ENCODE measurements around the gene VTN.

VTN gene

GRCh38 chr17:28326114-28326513 is 44.0 kb downstream of the VTN start (continued):
- TF ChIP-seq PATZ1 (CRISPR knock-in tag; IDR thresholded peaks at IDR 0.05; ENCODE audit: borderline replicate concordance), result no peak
- no peak for TF ChIP-seq BACH2 (CRISPR knock-in tag; IDR thresholded peaks at IDR 0.05; ENCODE audit: borderline replicate concordance)
- no peak for TF ChIP-seq GLIS3 (CRISPR knock-in tag; IDR thresholded peaks at IDR 0.05)
- TF ChIP-seq ESRRG (CRISPR knock-in tag; IDR thresholded peaks at IDR 0.05), result no peak
- TF ChIP-seq SNAI2 (CRISPR knock-in tag; IDR thresholded peaks at IDR 0.05), result no peak
- TF ChIP-seq, protein P1, sequence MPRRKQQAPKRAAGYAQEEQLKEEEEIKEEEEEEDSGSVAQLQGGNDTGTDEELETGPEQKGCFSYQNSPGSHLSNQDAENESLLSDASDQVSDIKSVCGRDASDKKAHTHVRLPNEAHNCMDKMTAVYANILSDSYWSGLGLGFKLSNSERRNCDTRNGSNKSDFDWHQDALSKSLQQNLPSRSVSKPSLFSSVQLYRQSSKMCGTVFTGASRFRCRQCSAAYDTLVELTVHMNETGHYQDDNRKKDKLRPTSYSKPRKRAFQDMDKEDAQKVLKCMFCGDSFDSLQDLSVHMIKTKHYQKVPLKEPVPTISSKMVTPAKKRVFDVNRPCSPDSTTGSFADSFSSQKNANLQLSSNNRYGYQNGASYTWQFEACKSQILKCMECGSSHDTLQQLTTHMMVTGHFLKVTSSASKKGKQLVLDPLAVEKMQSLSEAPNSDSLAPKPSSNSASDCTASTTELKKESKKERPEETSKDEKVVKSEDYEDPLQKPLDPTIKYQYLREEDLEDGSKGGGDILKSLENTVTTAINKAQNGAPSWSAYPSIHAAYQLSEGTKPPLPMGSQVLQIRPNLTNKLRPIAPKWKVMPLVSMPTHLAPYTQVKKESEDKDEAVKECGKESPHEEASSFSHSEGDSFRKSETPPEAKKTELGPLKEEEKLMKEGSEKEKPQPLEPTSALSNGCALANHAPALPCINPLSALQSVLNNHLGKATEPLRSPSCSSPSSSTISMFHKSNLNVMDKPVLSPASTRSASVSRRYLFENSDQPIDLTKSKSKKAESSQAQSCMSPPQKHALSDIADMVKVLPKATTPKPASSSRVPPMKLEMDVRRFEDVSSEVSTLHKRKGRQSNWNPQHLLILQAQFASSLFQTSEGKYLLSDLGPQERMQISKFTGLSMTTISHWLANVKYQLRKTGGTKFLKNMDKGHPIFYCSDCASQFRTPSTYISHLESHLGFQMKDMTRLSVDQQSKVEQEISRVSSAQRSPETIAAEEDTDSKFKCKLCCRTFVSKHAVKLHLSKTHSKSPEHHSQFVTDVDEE (CRISPR knock-in tag; IDR thresholded peaks at IDR 0.05), result no peak

GRCh38 chr17:28325211-28325610 is 44.9 kb downstream of the VTN start:
- no peak for TF ChIP-seq ZFP30 (CRISPR knock-in tag; IDR thresholded peaks at IDR 0.05)
- TF ChIP-seq RARB (CRISPR knock-in tag; IDR thresholded peaks at IDR 0.05), result no peak
- no peak for TF ChIP-seq PPARA (CRISPR knock-in tag; IDR thresholded peaks at IDR 0.05; ENCODE audit: borderline replicate concordance)
- TF ChIP-seq ARNTL (CRISPR knock-in tag; IDR thresholded peaks at IDR 0.05; ENCODE audit: borderline replicate concordance, low read depth), result no peak
- TF ChIP-seq, protein P1 (CRISPR knock-in tag; IDR thresholded peaks at IDR 0.05), result no peak
- TF ChIP-seq, protein P2, sequence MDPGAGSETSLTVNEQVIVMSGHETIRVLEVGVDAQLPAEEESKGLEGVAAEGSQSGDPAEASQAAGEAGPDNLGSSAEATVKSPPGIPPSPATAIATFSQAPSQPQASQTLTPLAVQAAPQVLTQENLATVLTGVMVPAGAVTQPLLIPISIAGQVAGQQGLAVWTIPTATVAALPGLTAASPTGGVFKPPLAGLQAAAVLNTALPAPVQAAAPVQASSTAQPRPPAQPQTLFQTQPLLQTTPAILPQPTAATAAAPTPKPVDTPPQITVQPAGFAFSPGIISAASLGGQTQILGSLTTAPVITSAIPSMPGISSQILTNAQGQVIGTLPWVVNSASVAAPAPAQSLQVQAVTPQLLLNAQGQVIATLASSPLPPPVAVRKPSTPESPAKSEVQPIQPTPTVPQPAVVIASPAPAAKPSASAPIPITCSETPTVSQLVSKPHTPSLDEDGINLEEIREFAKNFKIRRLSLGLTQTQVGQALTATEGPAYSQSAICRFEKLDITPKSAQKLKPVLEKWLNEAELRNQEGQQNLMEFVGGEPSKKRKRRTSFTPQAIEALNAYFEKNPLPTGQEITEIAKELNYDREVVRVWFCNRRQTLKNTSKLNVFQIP (CRISPR knock-in tag; IDR thresholded peaks at IDR 0.05; ENCODE audit: borderline replicate concordance, low read depth), result no peak
- ATAC-seq, result no peak

GRCh38 chr17:28324781-28325180 is 45.3 kb downstream of the VTN start:
- TF ChIP-seq ZNF70 (CRISPR knock-in tag; IDR thresholded peaks at IDR 0.05) (no peak), RARB (CRISPR knock-in tag; IDR thresholded peaks at IDR 0.05) (no peak), PATZ1 (CRISPR knock-in tag; IDR thresholded peaks at IDR 0.05; ENCODE audit: borderline replicate concordance) (no peak), ISL1 (CRISPR knock-in tag; IDR thresholded peaks at IDR 0.05) (no peak), TOX (CRISPR knock-in tag; IDR thresholded peaks at IDR 0.05; ENCODE audit: borderline replicate concordance) (no peak), PPARA (CRISPR knock-in tag; IDR thresholded peaks at IDR 0.05; ENCODE audit: borderline replicate concordance) (no peak), ZNF8 (CRISPR knock-in tag; IDR thresholded peaks at IDR 0.05) (no peak), ESRRG (CRISPR knock-in tag; IDR thresholded peaks at IDR 0.05) (no peak), GLIS3 (CRISPR knock-in tag; IDR thresholded peaks at IDR 0.05) (no peak)
- TF ChIP-seq, protein P3, sequence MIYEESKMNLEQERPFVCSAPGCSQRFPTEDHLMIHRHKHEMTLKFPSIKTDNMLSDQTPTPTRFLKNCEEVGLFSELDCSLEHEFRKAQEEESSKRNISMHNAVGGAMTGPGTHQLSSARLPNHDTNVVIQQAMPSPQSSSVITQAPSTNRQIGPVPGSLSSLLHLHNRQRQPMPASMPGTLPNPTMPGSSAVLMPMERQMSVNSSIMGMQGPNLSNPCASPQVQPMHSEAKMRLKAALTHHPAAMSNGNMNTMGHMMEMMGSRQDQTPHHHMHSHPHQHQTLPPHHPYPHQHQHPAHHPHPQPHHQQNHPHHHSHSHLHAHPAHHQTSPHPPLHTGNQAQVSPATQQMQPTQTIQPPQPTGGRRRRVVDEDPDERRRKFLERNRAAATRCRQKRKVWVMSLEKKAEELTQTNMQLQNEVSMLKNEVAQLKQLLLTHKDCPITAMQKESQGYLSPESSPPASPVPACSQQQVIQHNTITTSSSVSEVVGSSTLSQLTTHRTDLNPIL (CRISPR knock-in tag; IDR thresholded peaks at IDR 0.05; ENCODE audit: low read depth), result no peak
- ATAC-seq, result no peak

All from SK-N-SH treated with all-trans-retinoic acid at 6 μM for 48 hours (cell line).